Cerebellar nuclear complex (tissue), 1 donor: Measurements from ENCODE around the gene SEC23B.
"Not testable (repeated sequence)": the region's sequence is repeated elsewhere in the genome, so short reads cannot be mapped to it uniquely, and the experiment has no call there.

ENCODE experiments used
- DNase-seq, 2 experiments: peaks; one replicate each; lab custom pipeline; 2025; lab: John Stamatoyannopoulos, UW

The SEC23B gene

DNA sequence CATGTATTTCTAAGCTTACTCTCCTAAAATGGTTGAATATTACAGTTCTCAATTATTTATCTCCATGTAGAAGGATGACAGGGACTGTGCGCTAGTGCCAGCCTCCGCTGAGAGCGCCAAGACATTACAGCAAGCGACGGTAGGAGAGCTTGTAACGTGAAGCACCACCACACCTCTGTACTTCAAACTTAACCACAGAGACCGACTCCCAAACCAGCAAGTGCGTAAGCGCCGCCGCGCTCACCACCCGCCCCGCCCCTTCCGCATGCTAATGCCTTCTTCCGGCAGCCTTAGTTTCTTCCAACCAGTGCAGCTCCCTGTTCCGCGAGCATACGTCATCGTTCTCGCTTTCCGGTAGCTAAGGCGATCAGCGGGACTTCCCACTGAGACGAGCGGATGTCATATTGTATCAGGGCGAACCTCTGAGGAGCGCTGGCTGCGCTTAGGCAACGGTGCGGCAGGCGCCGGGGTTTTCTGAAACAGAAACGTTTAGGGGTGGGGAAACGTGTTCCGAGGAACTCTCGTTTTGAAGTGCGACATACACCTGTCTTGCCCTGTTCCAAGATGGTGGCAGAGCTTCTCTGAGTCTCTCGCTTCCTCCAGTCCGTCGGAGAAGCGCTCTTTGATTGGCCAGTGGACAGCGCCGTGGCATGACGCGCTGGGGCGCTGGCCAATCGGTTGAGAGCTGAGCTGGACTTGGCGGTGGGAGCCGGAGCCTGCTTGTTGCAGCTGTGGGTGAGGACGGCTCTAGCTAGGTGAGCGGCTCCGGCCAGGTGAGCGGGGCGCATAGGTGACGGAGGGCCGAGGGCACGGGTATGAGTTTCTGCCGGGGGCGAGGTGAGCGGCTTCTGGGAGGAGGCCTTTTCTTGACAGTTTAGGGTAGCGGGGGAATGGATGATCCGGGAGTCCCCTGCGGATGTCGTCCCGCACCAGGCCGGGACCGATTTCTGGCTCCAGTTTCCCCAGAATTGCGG, at the start of gene SEC23B:
Gene SEC23B (plus strand): TSS at position 723 of the 974 bp plus-strand sequence. CDS start 2,896 bp downstream, outside the sequence.
- DNase-seq = peak; percentile 94 to 95

DNA sequence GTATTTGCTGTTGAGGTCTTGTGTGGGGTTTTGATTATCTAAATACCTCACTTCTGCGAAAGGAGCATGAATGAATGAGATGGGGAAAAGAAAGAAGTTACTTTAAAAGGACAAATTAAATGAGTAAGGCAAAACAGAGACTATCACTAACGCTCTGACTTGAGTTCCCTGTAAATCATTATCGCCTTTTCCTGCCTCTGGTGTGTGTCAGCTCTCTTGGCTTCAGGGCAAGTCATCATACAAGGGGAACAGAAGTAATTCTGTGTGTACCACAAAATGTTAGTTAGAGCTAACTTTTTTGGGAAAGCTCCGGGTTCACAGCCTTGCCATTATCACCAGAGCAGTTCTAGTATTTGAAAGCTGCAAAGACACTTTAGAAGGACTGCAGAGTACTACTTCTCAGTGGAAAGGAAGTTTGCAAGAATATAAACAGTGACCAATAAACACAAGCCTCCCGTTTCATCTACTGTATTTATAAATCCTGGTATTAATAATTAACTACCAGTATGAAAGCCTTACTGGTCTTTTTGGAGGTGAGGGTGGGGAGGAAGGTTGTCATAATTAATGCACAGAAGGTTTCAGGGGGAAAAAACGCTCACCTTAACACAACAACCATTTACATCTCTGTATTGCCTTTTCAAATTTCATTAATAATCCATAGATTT, 42.1 kb upstream of the SEC23B start:
- DNase-seq = no peak

DNA sequence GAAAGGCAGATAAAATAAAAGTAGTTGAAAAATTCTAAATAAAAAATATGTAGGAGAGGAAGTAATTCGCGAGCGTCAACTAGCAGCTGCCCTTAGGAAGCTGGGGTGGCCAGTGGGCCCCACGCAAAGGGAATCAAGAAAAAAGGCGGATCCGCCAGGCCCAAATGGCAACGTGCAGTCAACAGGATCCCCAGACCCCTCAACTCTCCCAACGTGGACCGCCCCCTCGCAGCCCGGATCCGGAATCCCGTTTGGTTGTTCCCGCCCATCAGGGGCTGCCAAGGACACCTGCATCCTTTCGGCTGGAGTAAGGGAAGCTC, 41.2 kb upstream of the SEC23B start:
- no peak for DNase-seq

DNA sequence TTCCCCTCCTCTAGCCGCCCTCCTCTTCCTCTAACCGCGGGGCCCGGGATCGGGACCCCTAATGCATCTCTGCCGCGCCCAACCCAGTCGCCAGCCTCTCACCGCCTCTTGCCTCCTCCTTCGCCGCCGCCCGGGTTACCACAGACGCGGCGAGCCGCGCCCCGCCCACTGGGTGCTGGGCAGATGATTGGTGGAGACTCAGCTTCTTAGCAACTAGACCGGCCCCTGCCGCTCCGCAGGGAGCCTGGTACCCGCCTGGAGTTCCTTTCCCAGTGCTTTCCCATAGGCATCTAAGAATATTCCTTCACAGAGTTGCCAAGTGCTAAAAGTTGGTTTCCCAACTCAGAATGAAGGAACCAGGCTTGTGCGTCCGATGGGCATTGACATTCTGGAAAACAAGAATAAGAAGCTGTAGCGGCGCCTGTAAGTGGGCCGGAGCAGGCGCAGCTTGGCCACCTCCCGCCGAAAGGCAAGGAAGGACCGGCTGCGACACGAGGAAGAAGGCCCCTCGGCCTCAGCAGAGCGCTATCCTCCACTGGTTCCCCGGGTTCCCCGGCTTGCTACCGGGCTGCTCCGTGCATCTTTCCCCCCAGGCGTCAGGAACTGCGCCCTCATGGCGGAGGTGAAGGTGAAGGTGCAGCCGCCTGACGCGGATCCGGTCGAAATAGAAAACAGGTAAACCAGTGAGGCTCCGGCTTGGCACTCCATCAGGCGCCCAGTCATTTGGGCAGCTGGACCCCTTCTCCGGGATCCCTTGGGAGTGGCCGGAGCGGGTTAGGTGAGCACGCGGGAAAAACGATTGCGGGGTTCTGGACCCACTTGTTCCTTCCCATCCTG, 40.6 kb upstream of the SEC23B start, which contains the start of the genes DZANK1 and POLR3F:
Gene DZANK1 (minus strand): TSS at position 137 of the 837 bp plus-strand sequence. CDS start 1,672 bp downstream, outside the sequence.
Gene POLR3F (plus strand): TSS at position 497 of the 837 bp plus-strand sequence. CDS start 117 bp downstream, at position 614.
- DNase-seq = peak; percentile 76 to 86

DNA sequence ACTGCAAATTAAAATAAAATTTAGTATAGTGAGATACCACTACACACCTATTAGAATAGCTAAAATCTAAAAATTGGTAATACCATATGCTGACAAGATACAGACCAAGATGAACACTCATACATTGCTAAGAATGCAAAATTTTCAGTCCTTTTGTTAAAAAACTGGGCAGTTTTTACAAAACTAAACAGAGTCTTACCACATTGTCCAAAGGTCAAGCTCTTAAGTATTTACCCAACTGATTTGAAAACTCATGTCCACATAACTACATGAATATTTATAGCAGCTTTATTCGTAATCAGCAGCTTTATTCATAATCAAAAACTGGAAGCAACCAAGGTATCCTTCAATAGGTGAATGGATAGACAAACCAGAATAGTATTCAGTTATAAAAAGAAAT, 30.5 kb upstream of the SEC23B start:
- DNase-seq = no peak

DNA sequence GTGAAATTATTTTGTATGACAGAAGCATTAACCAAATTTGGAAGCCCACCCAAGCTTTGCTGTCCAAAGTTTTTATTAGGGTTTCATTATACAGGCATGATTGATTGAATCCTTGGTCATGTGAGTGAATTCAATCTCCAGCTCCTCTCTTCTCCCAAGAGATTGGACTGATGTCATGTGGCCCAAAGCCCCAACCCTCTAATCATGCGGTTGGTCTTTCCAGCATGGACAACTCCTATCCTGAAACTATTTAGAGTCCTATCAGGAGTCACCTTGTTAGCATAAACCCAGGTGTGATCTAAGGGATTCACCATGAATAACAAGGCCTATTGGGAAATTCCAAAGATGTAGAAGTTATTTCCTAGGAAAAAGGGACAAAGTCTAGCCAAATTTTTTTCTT, 29.9 kb upstream of the SEC23B start:
- no peak for DNase-seq

DNA sequence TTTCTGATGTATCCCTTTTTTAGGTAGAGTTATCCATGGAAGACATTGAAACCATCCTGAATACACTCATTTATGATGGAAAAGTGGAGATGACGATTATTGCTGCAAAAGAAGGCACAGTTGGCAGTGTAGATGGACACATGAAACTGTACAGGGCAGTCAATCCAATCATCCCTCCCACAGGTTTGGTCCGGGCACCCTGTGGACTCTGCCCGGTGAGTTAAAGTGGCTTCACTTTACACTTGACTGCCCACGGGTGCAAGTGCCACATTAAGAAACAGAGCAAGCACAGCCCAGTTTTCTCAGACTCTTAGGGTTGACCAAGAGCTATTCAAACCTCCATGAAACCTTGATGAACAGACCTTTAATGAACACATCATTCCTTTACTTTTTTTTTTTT, 26.1 kb upstream of the SEC23B start:
- DNase-seq = no peak

DNA sequence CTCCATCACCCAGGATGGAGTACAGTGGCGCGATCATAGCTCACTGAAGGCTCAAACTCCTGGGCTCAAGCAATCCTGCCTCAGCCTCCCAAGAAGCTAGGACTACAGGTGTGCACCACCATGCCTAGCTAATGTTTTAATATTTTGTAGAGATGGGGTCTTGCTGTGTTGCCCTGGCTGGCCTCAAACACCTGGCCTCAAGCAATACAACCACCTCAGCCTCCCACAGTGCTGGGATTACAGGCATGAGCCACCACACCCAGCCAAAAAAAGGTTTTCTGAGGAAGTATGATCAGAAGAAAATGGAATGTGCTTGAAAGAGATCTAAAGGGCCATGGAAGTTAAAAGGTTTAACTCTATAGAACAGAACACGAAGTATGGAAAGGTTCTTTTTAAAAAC, 19.4 kb upstream of the SEC23B start:
- no peak for DNase-seq

DNA sequence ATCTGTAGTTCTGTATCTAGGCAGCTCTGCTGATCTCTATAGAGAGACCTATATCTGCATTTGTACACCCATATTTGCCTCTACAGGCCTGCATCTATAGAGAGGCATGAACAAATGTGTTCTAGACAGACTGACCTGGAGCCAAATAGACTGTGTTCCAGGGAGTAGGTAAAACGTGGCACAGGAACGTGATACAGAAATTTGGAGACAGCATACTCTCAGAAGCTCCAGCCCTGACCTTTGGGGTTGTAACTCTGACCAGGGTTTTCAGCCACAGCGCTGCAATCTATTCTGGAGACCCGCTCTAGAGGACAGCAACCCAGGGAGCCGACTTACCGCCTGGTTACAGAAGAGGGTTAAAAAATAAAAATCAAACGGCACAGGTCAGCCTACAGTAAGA, 11.7 kb upstream of the SEC23B start:
- DNase-seq = no peak

DNA sequence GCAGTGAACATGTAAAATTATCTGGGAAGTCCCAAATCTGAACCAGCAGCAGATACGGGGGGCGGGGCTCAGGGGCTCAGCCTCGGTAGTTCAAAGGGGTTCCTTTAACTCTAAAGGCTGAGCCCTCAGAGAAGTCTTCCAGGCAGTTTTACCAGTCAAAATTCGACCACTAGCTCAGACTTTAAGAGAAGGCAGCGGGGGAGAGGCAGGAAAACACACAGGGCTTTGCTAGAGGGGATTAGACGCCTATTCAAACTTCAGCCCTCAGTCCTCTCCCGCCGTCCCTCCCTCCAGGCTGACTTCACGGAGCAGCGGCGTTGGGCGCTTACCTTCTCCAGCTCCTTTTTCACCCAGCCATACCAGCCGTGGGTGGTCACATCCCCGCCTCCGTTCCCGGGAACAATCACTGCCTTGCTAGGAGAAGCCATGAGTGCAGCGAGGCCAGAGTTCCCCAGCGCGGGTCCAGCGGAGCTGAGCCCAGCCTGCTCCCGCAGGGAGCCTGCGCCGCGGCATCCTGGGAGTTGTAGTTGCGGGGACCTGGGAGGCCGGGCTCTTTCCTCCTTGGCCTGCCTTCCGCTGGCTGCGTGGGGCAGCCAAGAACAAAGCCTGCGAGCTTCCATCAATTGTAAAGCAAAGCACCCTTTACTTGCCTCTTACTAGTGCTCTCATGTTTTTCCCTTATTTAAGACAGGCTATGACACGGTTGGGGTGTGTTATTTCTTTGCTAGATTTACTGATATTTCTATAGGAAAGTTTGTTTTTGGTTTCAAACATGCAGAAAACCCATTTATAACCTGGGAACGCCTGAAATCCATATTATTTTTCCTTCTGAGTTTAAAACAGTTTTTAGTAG, 10.8 kb upstream of the SEC23B start, which contains the start of gene RBBP9:
Gene RBBP9 (minus strand): TSS at position 486 of the 853 bp plus-strand sequence. CDS start 58 bp downstream, at position 428.
- DNase-seq = peak; percentile 19 to 78

DNA sequence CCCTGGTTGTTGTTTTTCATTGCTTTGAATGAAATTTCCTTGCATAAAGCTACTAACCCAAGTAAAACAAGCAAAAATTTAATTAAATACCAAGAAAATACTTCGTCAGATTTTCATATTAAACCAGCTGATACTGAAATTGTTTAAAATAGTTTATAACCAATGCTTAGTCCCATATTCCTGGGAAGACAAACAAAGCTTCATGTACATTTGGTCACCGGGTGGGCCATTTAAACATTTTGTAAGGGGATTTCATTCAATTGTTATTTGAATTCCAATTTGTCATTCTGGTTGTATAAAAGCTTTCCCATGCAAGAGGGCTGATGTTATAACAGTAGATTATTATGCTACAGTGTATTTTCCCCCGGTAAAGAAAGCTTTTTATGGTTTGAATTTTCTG, 10.1 kb upstream of the SEC23B start:
- no peak for DNase-seq

DNA sequence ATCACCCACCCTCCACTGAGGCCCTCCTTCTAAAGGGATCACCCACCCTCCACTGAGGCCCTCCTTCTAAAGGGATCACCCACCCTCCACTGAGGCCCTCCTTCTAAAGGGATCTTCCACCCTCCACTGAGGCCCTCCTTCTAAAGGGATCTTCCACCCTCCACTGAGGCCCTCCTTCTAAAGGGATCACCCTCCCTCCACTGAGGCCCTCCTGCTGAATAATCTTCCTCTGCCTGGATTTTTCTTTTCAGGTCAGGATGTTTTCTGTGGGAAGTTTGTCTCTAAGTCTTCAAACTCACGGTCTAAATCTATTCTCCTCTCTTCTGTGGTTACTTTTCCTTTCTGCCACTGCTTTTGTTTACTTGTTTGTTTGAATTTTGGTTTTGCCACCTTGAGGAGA, 6.1 kb upstream of the SEC23B start:
- not testable (repeated sequence) for DNase-seq

DNA sequence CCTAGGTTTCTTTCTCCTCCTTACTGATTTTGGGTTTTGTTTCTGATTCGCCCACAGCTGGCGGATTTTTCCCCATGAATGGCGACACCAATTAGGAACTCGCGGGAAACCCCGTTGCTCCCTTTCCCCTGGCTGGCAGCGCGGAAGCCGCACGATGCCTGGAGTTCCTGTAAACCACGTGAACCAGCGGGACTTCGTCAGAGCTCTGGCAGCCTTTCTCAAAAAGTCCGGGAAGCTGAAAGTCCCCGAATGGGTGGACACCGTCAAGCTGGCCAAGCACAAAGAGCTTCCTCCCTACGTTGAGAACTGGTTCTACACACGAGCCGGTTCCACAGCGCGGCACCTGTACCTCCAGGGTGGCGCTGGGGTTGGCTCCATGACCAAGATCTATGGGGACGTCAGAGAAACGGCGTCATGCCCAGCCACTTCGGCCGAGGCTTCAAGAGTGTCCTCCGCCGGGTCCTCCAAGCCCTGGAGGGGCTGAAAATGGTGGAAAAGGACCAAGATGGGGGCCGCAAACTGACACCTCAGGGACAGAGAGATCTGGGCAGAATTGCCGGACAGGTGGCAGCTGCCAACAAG, 3.2 kb upstream of the SEC23B start:
- no peak for DNase-seq

DNA sequence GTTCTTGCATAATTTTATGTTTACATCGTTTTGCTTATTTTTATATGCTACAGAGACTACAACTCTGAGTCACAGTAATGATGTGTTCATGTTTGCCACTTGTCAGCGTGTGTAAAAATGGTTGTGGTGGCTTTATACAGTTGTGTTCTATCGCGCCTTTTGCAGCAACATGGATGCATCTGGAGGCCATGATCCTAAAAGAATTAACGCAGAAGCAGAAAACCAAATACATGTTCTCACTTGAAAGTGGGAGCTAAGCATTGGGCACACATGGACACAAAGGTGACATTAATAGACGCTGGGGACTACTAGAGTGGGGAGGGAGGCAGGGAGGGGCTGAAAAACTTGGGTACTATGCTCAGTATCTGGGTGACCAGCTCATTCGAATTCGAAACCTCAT, 996 bp upstream of the SEC23B start:
- DNase-seq = no peak

DNA sequence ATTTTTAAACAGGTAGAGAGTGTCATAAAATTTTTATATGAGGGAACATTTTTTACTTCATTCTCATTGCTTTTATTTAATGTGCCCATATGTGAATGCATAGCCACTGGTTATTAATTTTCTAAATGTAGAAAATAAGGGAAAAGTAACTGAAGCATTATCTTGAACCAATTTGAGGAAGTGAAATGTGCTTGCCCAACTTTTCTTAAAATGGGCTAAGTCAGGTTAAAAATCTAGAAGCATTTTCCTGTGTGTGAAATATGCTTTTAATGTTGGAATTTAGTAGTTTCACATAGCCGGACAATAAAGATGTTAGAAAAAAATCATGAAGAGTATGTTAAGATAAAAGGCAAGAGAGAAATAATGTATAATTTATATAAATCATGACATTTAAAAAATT, 3.8 kb downstream of the SEC23B start:
- DNase-seq = no peak

DNA sequence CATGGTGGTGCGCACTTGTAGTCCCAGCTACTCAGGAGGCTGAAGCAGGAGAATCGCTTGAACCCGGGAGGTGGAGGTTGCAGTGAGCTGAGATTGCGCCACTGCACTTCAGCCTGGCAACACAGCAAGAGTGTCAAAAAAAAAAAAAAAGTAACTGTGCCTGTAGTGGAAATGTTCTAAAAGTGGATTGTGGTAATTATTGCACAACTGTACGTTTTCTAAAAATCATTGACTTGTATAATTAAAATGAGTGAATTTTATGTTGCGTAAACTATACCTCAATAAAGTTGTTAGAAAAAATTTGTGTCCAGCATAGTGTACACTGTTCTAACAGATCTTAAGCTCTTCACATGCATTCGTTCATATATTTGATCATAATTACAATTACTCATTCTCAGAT, 5.5 kb downstream of the SEC23B start:
- no peak for DNase-seq

DNA sequence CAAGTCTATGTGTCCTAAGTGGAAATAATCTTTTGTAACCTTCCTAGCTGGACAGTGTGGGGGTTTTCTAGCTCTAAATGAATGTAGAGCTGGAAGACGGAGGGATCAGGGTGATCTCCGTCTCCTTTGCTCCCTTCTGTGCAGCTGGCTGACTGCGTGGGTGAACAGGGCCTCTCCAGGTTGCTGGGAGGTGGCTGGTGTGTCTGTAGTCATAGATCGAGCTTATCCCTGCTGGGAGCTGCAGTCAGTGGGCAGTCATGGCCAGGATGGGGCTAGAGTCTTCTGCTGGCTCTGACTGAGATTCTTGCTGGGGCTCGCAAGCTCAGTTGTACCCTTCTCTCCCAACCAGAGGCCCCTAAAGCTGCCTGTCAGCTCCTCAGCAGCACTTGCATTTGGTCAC, 6.4 kb downstream of the SEC23B start:
- DNase-seq = no peak

DNA sequence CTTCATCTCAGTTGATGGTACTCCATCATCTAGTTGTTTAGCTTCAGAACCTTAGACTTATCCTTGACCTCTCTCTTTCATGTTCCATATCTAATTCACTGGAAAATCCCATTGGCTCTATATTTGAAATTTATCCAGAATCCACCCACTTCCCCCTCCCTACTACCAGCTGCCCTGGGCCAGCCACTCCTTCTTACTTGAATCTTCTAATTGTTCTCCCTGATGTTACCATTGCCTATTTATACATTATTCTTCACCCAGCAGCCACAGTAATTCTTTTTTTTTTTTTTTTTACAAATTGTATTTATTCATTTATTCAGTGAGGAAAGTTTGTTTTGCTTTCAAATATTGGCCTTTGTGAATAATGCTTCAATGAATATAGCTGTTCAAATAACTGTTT, 8.2 kb downstream of the SEC23B start:
- no peak for DNase-seq

DNA sequence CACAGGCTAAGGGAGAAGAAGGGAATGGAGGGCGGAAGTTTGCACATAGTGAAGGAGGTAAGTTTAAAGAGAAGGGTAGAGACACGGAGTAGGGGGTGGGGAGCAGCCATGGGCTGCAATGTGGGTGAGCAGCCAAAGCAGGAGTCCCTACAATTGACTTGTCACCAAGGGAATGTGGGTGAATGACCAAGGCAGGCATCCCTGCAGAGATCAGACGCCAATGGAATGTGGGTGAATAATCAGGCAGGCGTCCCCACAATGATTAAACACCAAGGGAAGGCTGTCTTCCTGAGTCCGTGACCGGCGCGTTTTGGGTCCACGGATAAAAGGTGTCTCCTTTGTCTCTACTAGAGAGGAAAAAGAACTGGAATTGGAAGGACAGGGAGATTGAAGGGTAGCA, 14.3 kb downstream of the SEC23B start:
- DNase-seq = not testable (repeated sequence)

DNA sequence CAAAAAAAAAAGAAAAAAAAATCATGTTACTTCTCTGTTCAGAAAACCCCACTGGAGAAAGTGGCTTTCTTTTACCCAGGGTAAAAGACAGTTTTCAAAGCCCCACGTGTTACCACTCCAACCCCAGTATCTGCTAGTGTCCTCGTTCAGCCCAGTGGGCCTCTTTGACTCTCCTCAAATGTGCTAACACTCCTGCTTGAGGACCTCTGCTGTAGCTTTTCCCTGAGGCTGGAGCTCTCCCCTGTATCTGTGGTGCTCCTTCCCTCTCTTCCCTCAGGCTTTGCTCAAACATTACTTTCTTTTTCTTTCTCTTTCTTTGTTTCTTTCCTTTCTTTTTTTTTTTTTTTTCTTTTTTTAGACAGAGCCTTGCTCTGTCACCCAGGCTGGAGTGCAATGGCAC, 15.3 kb downstream of the SEC23B start:
- DNase-seq = no peak

DNA sequence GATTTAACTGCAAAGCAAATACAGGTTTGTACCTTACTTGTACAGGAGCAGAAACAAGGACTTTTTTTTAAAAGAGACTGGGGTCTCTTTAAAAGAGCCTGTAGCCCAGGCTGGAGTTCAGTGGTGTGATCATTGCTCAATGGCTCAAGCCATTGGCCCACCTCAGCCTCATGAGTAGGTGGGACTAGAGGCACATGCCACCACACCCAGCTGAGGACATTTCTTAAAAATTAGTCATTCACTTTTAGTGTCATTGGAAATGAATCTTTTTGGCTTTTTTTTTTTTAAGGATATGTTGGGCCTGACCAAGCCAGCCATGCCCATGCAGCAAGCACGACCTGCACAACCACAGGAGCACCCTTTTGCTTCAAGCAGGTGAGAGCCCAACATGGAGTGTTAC, 16.9 kb downstream of the SEC23B start:
- DNase-seq = no peak
